ENCODE measurements around the gene SLC27A6. TPM values are rescaled to one million over a fixed set of nuclear protein-coding genes. Genes with fewer than 3 reads are reported as not detected.

Gene SLC27A6
- total RNA-seq, 1 experiment from 2014 or later, result not detected

GRCh38 chr5:128973244-128973643 is 8.0 kb downstream of the SLC27A6 start:
- BruUV-seq (replicated peaks), result no TSS peak
- intact Hi-C loops (cut with micrococcal nuclease; ENCODE audit: unreplicated experiment), result no loop called here
- POLR2A ChIA-PET, result no interaction called here

GRCh38 chr5:128974567-128974966 is 9.3 kb downstream of the SLC27A6 start:
- Histone ChIP-seq H3K4me1 (ENCODE audit: control insufficient read depth, insufficient read depth, low read length) (no peaks in the 10 kb centered on the region), H3K27ac (ENCODE audit: low read length) (no peak overlapping the region), H3K27me3 (ENCODE audit: control insufficient read depth, insufficient read depth, low read length) (no peaks in the 10 kb centered on the region), H3K36me3 (ENCODE audit: control insufficient read depth, insufficient read depth, low read length) (no peaks in the 10 kb centered on the region), H3K9me3 (ENCODE audit: control insufficient read depth, insufficient read depth, low read depth, low read length) (no peaks in the 10 kb centered on the region), H3K4me3 (ENCODE audit: low read depth in 2 of 2, low read length in 2 of 2) (no peak overlapping the region)
- CTCF ChIA-PET, result no interaction called here
- TF ChIP-seq REST (IDR thresholded peaks at IDR 0.05; ENCODE audit: insufficient read depth in 1 of 2, low read depth in 2 of 2, low read length in 1 of 2) (no peak), SIN3A (IDR thresholded peaks at IDR 0.05; ENCODE audit: borderline replicate concordance, insufficient read depth, low read depth, low read length) (no peak), TCF7L2 (IDR thresholded peaks at IDR 0.05; ENCODE audit: low read depth, low read length) (no peak), CTCF (IDR thresholded peaks at IDR 0.05) (no peak), POLR2AphosphoS5 (IDR thresholded peaks at IDR 0.05; ENCODE audit: low read depth, low read length) (no peak)
- intact Hi-C loops (cut with micrococcal nuclease; ENCODE audit: unreplicated experiment) (no loop called here), in situ Hi-C loops (cut with HindIII; ENCODE audit: low pct_unique_long_range_greater_than_20kb, low sequenced_read_pairs) (no loop called here)
- no peak for ATAC-seq
- DNase-seq (ENCODE audit: low read depth, low spot score), result no peak
- no TSS peak for BruUV-seq (replicated peaks)
- POLR2A ChIA-PET, result no interaction called here

More at GRCh38 chr5:128973244-128973643, 8.0 kb downstream of the SLC27A6 start:
- ATAC-seq, result no peak
- H3K9me3 ChIP-seq (ENCODE audit: control insufficient read depth, insufficient read depth, low read depth, low read length), result no peaks in the 10 kb centered on the region
- no peaks in the 10 kb centered on the region for H3K27me3 ChIP-seq (ENCODE audit: control insufficient read depth, insufficient read depth, low read length)
- TF ChIP-seq POLR2AphosphoS5 (IDR thresholded peaks at IDR 0.05; ENCODE audit: low read depth, low read length), result no peak
- TF ChIP-seq CTCF (IDR thresholded peaks at IDR 0.05), result no peak
- TF ChIP-seq TCF7L2 (IDR thresholded peaks at IDR 0.05; ENCODE audit: low read depth, low read length), result no peak
- H3K4me3 ChIP-seq (ENCODE audit: low read depth in 2 of 2, low read length in 2 of 2), result no peak overlapping the region
- CTCF ChIA-PET, result no interaction called here
- no peak for DNase-seq (ENCODE audit: low read depth, low spot score)
- in situ Hi-C loops (cut with HindIII; ENCODE audit: low pct_unique_long_range_greater_than_20kb, low sequenced_read_pairs), result no loop called here
- H3K36me3 ChIP-seq (ENCODE audit: control insufficient read depth, insufficient read depth, low read length), result no peaks in the 10 kb centered on the region
- H3K27ac ChIP-seq (ENCODE audit: low read length), result no peak overlapping the region
- no peaks in the 10 kb centered on the region for H3K4me1 ChIP-seq (ENCODE audit: control insufficient read depth, insufficient read depth, low read length)
